GM11168 (cell line): ENCODE results near the gene PMP22.

ENCODE experiments used
- in situ Hi-C: fragments of 300-500 bp; cut with MboI; formaldehyde crosslinking; loops from one replicate; pipeline ENCODE4 v1.12.0; 2022; ENCODE audit warnings: low sequenced_read_pairs; ENCODE audit not compliant: unreplicated experiment

The PMP22 gene

GRCh38 chr17:15278924-15279477 lies 13.9 kb upstream of the PMP22 start:
- in situ Hi-C loops: no loop called here

- in situ Hi-C loops: no loop called here
These were observed 13.3 kb upstream of the PMP22 start for GRCh38 chr17:15278380-15278779.

GRCh38 chr17:15274017-15274416 lies 8.9 kb upstream of the PMP22 start:
- in situ Hi-C loops: loop anchor here (25.0 kb wide), 1 partner anchor 713 kb away; the partner anchor contains the start of genes TTC19 and ZSWIM7

GRCh38 chr17:15273141-15273793 lies 8.1 kb upstream of the PMP22 start:
- in situ Hi-C loops: loop anchor here (25.0 kb wide), 1 partner anchor 714 kb away; the partner anchor contains the start of genes TTC19 and ZSWIM7

- in situ Hi-C loops: loop anchor here (25.0 kb wide), 1 partner anchor 716 kb away; the partner anchor contains the start of genes TTC19 and ZSWIM7
These were observed 6.6 kb upstream of the PMP22 start for GRCh38 chr17:15271741-15272140.

- in situ Hi-C loops: loop anchor here (25.0 kb wide), 1 partner anchor 716 kb away; the partner anchor contains the start of genes TTC19 and ZSWIM7
These were observed 5.7 kb upstream of the PMP22 start for GRCh38 chr17:15270628-15271381.

GRCh38 chr17:15269780-15270089 lies 4.6 kb upstream of the PMP22 start:
- in situ Hi-C loops: loop anchor here (25.0 kb wide), 1 partner anchor 718 kb away; the partner anchor contains the start of genes TTC19 and ZSWIM7

- in situ Hi-C loops: loop anchor here (25.0 kb wide), 1 partner anchor 718 kb away; the partner anchor contains the start of genes TTC19 and ZSWIM7
These were observed 4.1 kb upstream of the PMP22 start for GRCh38 chr17:15269087-15269779.

- in situ Hi-C loops: loop anchor here (25.0 kb wide), 1 partner anchor 719 kb away; the partner anchor contains the start of genes TTC19 and ZSWIM7
These were observed 3.3 kb upstream of the PMP22 start for GRCh38 chr17:15268461-15268860.

GRCh38 chr17:15267996-15268395 lies 2.9 kb upstream of the PMP22 start:
- in situ Hi-C loops: loop anchor here (25.0 kb wide), 1 partner anchor 719 kb away; the partner anchor contains the start of genes TTC19 and ZSWIM7

- in situ Hi-C loops: loop anchor here (25.0 kb wide), 1 partner anchor 721 kb away; the partner anchor contains the start of genes TTC19 and ZSWIM7
These were observed 1.4 kb upstream of the PMP22 start for GRCh38 chr17:15266325-15267125.

- in situ Hi-C loops: loop anchor here (25.0 kb wide), 1 partner anchor 723 kb away; the partner anchor contains the start of genes TTC19 and ZSWIM7
These were observed 584 bp downstream of the PMP22 start for GRCh38 chr17:15264542-15264941.

- in situ Hi-C loops: loop anchor here (25.0 kb wide), 1 partner anchor 724 kb away; the partner anchor contains the start of genes TTC19 and ZSWIM7
These were observed 1.4 kb downstream of the PMP22 start for GRCh38 chr17:15263680-15264079.

- in situ Hi-C loops: loop anchor here (25.0 kb wide), 1 partner anchor 724 kb away; the partner anchor contains the start of genes TTC19 and ZSWIM7
These were observed 1.9 kb downstream of the PMP22 start for GRCh38 chr17:15263206-15263579.

- in situ Hi-C loops: loop anchor here (25.0 kb wide), 1 partner anchor 725 kb away; the partner anchor contains the start of genes TTC19 and ZSWIM7
These were observed 2.6 kb downstream of the PMP22 start for GRCh38 chr17:15262291-15263205.

- in situ Hi-C loops: loop anchor here (25.0 kb wide), 1 partner anchor 725 kb away; the partner anchor contains the start of genes TTC19 and ZSWIM7
These were observed 3.3 kb downstream of the PMP22 start for GRCh38 chr17:15261802-15262290.

GRCh38 chr17:15261258-15261801 lies 3.8 kb downstream of the PMP22 start:
- in situ Hi-C loops: loop anchor here (25.0 kb wide), 1 partner anchor 726 kb away; the partner anchor contains the start of genes TTC19 and ZSWIM7
